Testis (tissue), 3 donors: ENCODE measurements around the gene NCKAP5. TPM values are rescaled to one million over a fixed set of nuclear protein-coding genes. Genes with fewer than 3 reads are reported as not detected.

Experiments used
- DNase-seq: peaks from one replicate; pipeline ENCODE4 v3.0.0-alpha.2; 2019
- H3K27ac ChIP-seq, 2 donors: fragments of 200-600 bp; sonication (generic); one replicate each; pipeline ENCODE4 v1.5.1; 2019
- H3K27me3 ChIP-seq: fragments of 200-600 bp; sonication (generic); one replicate; pipeline ENCODE4 v1.5.1; 2019
- H3K36me3 ChIP-seq: fragments of 200-600 bp; sonication (generic); one replicate; pipeline ENCODE4 v1.5.1; 2017; ENCODE audit warnings: low read depth; ENCODE audit errors: missing control alignments
- H3K4me1 ChIP-seq: fragments of 200-600 bp; sonication (generic); one replicate; pipeline ENCODE4 v1.5.1; 2019
- H3K4me3 ChIP-seq, 2 donors: fragments of 200-600 bp; sonication (generic); one replicate each; pipeline ENCODE4 v1.5.1; 2017 to 2019
- H3K9me3 ChIP-seq: fragments of 200-600 bp; sonication (generic); one replicate; pipeline ENCODE4 v1.5.1; 2017
- CTCF ChIP-seq, 3 experiments: fragments of 450-650 bp in 2 of 3; fragments of 200-600 bp in 1 of 3; sonication (generic) in 1 of 3; IDR thresholded peaks; one replicate each; pipeline ENCODE4 v1.5.1; 2016 to 2019; ENCODE audit warnings: antibody characterized with exemption in 3 of 3, mild to moderate bottlenecking in 2 of 3, moderate library complexity in 1 of 3
- POLR2A ChIP-seq: fragments of 450-650 bp; IDR thresholded peaks from one replicate; pipeline ENCODE4 v1.6.1; 2017; ENCODE audit warnings: antibody characterized with exemption, mild to moderate bottlenecking, moderate library complexity
- WGBS, 2 donors: methylation state at CpG; one replicate each; pipeline ENCODE4 v1.1.5; 2018; 5-methylcytosine and 5-hydroxymethylcytosine counted together
- intact Hi-C: fragments of 100-400 bp; cut with DNase I; formaldehyde crosslinking; loops from one replicate; pipeline ENCODE4 v1.15.1; 2023; ENCODE audit warnings: low total_unique reads
- polyA plus RNA-seq: library from polyadenylated mRNA; stranded (reverse); fragments of 350-450 nt; fragmentation: Illumina TruSeq; extraction: RNeasy Lipid Tissue Mini Kit (QIAGEN cat#74804); gene quantifications from one replicate; pipeline ENCODE4 v1.2.3, GENCODE V29; 2014; ENCODE audit warnings: low read depth, low replicate concordance; ENCODE audit not compliant: insufficient read depth
- total RNA-seq, 2 donors: library from RNA; depleted of rRNA; stranded (reverse); fragments of >200 nt; gene quantifications; one replicate each; pipeline ENCODE4 v1.2.3, GENCODE V29; 2016

NCKAP5 gene
- total and polyA plus RNA-seq, 3 donors from 2014 or later = 3.0 to 7.6 (median 6.3) TPM

DNA sequence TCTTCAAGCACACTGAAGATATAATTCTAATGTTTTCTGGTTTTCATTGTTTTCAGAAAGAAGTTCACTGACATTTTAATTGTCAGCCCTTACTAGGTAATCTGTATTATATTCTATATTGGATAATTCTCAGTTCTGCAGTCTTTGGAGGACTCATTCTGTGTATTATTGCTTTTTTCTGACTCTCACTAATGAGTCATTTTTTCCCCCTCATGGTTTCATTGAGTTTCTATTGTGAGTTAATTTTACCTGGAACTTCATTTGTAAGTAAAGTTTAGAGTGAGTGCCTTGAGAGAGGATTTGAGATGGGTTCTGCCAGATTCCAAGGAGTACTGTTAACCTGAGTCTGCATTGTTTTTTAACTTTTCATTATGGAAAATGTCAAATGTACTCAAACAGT is 807.9 kb downstream of the NCKAP5 start:
- Histone ChIP-seq H3K36me3 (no peaks in the 10 kb centered on the region), H3K27ac (no peak overlapping the region), H3K4me1 (peaks cover 6% of the 10 kb centered on the region), H3K4me3 (no peak overlapping the region), H3K27me3 (no peaks in the 10 kb centered on the region), H3K9me3 (no peaks in the 10 kb centered on the region)
- intact Hi-C loops = no loop called here
- no peak for TF ChIP-seq CTCF (IDR thresholded peaks at IDR 0.05)
- TF ChIP-seq POLR2A = no peak
- DNase-seq = no peak

DNA sequence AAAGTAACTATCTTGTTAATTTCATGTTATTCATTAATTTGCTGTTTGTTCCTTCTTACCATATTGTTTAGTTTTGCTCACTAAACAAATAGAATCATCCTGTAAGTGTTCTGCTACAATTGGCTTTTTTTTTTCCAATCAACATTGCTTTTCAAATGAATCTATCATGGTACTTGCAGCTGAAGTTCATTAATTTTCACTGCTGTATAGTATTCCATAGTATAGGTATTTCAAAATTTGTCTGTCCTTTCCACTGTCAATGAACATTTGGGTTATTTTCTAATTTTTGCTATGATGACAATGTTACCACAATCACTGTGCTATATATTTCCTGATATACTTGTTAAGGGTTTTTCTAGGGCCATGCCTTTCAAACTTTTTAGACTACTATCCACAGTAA is 809.3 kb downstream of the NCKAP5 start:
- Histone ChIP-seq H3K4me1 (peaks cover 8% of the 10 kb centered on the region), H3K27ac (no peak overlapping the region), H3K4me3 (no peak overlapping the region), H3K27me3 (no peaks in the 10 kb centered on the region), H3K36me3 (no peaks in the 10 kb centered on the region), H3K9me3 (no peaks in the 10 kb centered on the region)
- TF ChIP-seq CTCF (IDR thresholded peaks at IDR 0.05) (no peak), POLR2A (no peak)
- no peak for DNase-seq
- intact Hi-C loops = no loop called here

- TF ChIP-seq POLR2A = no peak
- no peak for TF ChIP-seq CTCF (IDR thresholded peaks at IDR 0.05)
- intact Hi-C loops = no loop called here
- Histone ChIP-seq H3K27ac (no peak overlapping the region), H3K27me3 (no peaks in the 10 kb centered on the region), H3K9me3 (no peaks in the 10 kb centered on the region), H3K36me3 (no peaks in the 10 kb centered on the region), H3K4me3 (no peak overlapping the region), H3K4me1 (peaks cover 10% of the 10 kb centered on the region)
- WGBS, 2 donors = 64 to 68% methylated on average over 3 of the region's 3 CpGs
- DNase-seq = no peak
Observed at GRCh38 chr2:132757676-132758075, 810.6 kb downstream of the NCKAP5 start.

DNA sequence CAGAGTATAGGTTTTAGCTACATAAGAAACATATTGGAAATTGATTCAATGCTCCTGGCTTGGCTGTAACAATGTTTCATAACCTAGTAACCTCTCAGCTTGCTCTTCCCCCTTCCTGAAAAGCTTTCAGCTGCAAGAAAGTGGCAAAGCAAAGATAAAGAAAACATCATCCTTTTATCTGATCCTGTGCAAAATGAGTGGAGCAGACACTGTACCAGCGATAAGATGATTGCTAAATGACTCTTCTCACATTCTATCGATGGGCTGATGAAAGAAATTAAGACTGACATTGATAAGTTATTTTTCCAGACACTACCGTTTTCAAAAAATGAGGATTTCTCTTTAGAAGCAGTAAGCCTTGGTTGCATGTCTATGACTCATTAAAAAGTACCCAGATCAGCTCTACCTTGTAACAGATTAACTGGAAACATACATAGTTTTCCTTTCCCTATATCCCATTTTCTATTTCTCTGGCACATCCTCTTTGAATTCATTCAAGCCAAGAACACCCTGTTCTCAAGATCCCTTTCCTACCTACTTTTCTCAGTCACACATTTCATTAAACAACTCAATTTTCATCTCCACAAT is 811.2 kb downstream of the NCKAP5 start:
- no peaks in the 10 kb centered on the region for H3K27me3 ChIP-seq
- no peak overlapping the region for H3K27ac ChIP-seq
- DNase-seq = no peak
- TF ChIP-seq CTCF (IDR thresholded peaks at IDR 0.05) (no peak), POLR2A (no peak)
- intact Hi-C loops = no loop called here
- no peak overlapping the region for H3K4me3 ChIP-seq
- no peaks in the 10 kb centered on the region for H3K36me3 ChIP-seq
- no peaks in the 10 kb centered on the region for H3K9me3 ChIP-seq
- H3K4me1 ChIP-seq = peaks cover 10% of the 10 kb centered on the region
- 21 to 29% methylated on average over 3 of the region's 3 CpGs for WGBS, 2 donors

GRCh38 chr2:132754867-132755472 is 813.3 kb downstream of the NCKAP5 start:
- Histone ChIP-seq H3K9me3 (no peaks in the 10 kb centered on the region), H3K4me3 (no peak overlapping the region), H3K36me3 (no peaks in the 10 kb centered on the region), H3K27ac (no peak overlapping the region), H3K27me3 (no peaks in the 10 kb centered on the region), H3K4me1 (peaks cover 10% of the 10 kb centered on the region)
- TF ChIP-seq POLR2A = no peak
- no peak for TF ChIP-seq CTCF (IDR thresholded peaks at IDR 0.05)
- DNase-seq = no peak
- intact Hi-C loops = no loop called here
- WGBS, 2 donors = 76 to 93% methylated on average over 2 of the region's 2 CpGs
